GM21447 (cell line): ENCODE results near the gene TRAF1.

Source experiments
- ATAC-seq: cut with Tn5 transposase; IDR thresholded peaks from one replicate; pipeline ENCODE4 v1.9.1; 2021; ENCODE audit not compliant: unreplicated experiment

Gene TRAF1

GRCh38 chr9:120924698-120925534 lies 1.7 kb downstream of the TRAF1 start:
- ATAC-seq = no peak

GRCh38 chr9:120923620-120924328 lies 2.8 kb downstream of the TRAF1 start:
- no peak for ATAC-seq

- ATAC-seq = no peak
Measured at GRCh38 chr9:120922404-120923195, 4.0 kb downstream of the TRAF1 start.

GRCh38 chr9:120921661-120922181 lies 4.9 kb downstream of the TRAF1 start:
- ATAC-seq = no peak

- ATAC-seq = no peak
Measured at GRCh38 chr9:120920806-120921178, 5.8 kb downstream of the TRAF1 start.

- no peak for ATAC-seq
Measured at GRCh38 chr9:120919843-120920805, 6.5 kb downstream of the TRAF1 start.

- ATAC-seq = no peak
Measured at GRCh38 chr9:120918931-120919842, 7.4 kb downstream of the TRAF1 start.

- no peak for ATAC-seq
Measured at GRCh38 chr9:120917929-120918762, 8.4 kb downstream of the TRAF1 start.

GRCh38 chr9:120916991-120917880 lies 9.4 kb downstream of the TRAF1 start:
- ATAC-seq = no peak

- ATAC-seq = no peak
Measured at GRCh38 chr9:120916588-120916987, 10.0 kb downstream of the TRAF1 start.

GRCh38 chr9:120915854-120916470 lies 10.6 kb downstream of the TRAF1 start:
- ATAC-seq = no peak

GRCh38 chr9:120914953-120915352 lies 11.6 kb downstream of the TRAF1 start:
- no peak for ATAC-seq

- ATAC-seq = no peak
Measured at GRCh38 chr9:120914396-120914795, 12.2 kb downstream of the TRAF1 start.

GRCh38 chr9:120913647-120914264 lies 12.8 kb downstream of the TRAF1 start:
- ATAC-seq = no peak

GRCh38 chr9:120912958-120913646 lies 13.5 kb downstream of the TRAF1 start:
- no peak for ATAC-seq
